ENCODE data around the gene PRKG2. TPM values are rescaled to one million over a fixed set of nuclear protein-coding genes. Genes with fewer than 3 reads are reported as not detected.

Gene PRKG2
- polyA plus RNA-seq, 1 of the 3 experiments (the other 2 are of a cell fraction), result not detected

GRCh38 chr4:81196126-81196650, 18.8 kb downstream of the PRKG2 start:
- ChIA-PET CTCF (no interaction called here), POLR2A (no interaction called here)
- no peaks in the 10 kb centered on the region for H4K20me1 ChIP-seq (ENCODE audit: insufficient read depth)

GRCh38 chr4:81195475-81195874, 19.5 kb downstream of the PRKG2 start:
- H3K9ac ChIP-seq, result no peak overlapping the region
- no peaks in the 10 kb centered on the region for H3K9me3 ChIP-seq
- no peak overlapping the region for H3K27ac ChIP-seq (ENCODE audit: low read depth in 2 of 2, low read length in 1 of 2)
- no peaks in the 10 kb centered on the region for H3K9me2 ChIP-seq
- no peak overlapping the region for H3K4me2 ChIP-seq
- H3F3A ChIP-seq (replicated peaks; ENCODE audit: insufficient read depth), result no peaks in the 10 kb centered on the region
- H3K4me1 ChIP-seq (ENCODE audit: control insufficient read depth in 1 of 2, insufficient read depth in 2 of 2, low read depth in 1 of 2, low read length in 1 of 2), result no peaks in the 10 kb centered on the region
- no peaks in the 10 kb centered on the region for H3K79me2 ChIP-seq (ENCODE audit: insufficient read depth)
- ChIA-PET POLR2A (no interaction called here), CTCF (no interaction called here)
- no peaks in the 10 kb centered on the region for H3K36me3 ChIP-seq (replicated peaks in 1 of 2; ENCODE audit: control insufficient read depth in 1 of 2, insufficient read depth in 2 of 2, low read length in 1 of 2)
- H3K27me3 ChIP-seq (ENCODE audit: insufficient read depth), result no peaks in the 10 kb centered on the region
- no peak for DNase-seq
- H2AFZ ChIP-seq (ENCODE audit: low read depth), result no peak overlapping the region
- H3K4me3 ChIP-seq (ENCODE audit: low read depth in 2 of 2, low read length in 1 of 2), result no peak overlapping the region
- WGBS (ENCODE audit: low lambda C conversion rate), result 2% methylated on average over 6 of the region's 6 CpGs
- no peaks in the 10 kb centered on the region for H4K20me1 ChIP-seq (ENCODE audit: insufficient read depth)
- TF ChIP-seq RCOR1 (IDR thresholded peaks at IDR 0.05; ENCODE audit: low read length) (no peak), ZBTB33 (IDR thresholded peaks at IDR 0.05; ENCODE audit: borderline replicate concordance, low read depth) (no peak), RXRA (IDR thresholded peaks at IDR 0.05; ENCODE audit: borderline replicate concordance, low read depth) (no peak), USF1 (IDR thresholded peaks at IDR 0.05; ENCODE audit: borderline replicate concordance, low read depth) (no peak), EZH2phosphoT487 (IDR thresholded peaks at IDR 0.05; ENCODE audit: borderline replicate concordance, low read depth) (no peak), IRF3 (IDR thresholded peaks at IDR 0.05; ENCODE audit: low read depth, low read length) (no peak), USF2 (IDR thresholded peaks at IDR 0.05; ENCODE audit: borderline replicate concordance, low read depth, low read length) (no peak), NRF1 (IDR thresholded peaks at IDR 0.05; ENCODE audit: low read depth, low read length) (no peak), RAD21 (IDR thresholded peaks at IDR 0.05; ENCODE audit: low read length) (no peak), TAF1 (IDR thresholded peaks at IDR 0.05; ENCODE audit: borderline replicate concordance, low read depth, low read length) (no peak), RFX5 (IDR thresholded peaks at IDR 0.05; ENCODE audit: low read length) (no peak), SMC3 (IDR thresholded peaks at IDR 0.05; ENCODE audit: low read depth, low read length) (no peak), FOXM1 (IDR thresholded peaks at IDR 0.05; ENCODE audit: low read depth) (no peak)

More at GRCh38 chr4:81196126-81196650, 18.8 kb downstream of the PRKG2 start:
- DNase-seq, result no peak
- no peak for TF ChIP-seq PBX3 (IDR thresholded peaks at IDR 0.05)
- no peak for TF ChIP-seq USF2 (IDR thresholded peaks at IDR 0.05; ENCODE audit: borderline replicate concordance, low read depth, low read length)
- no peak for TF ChIP-seq FOXJ3 (CRISPR knock-in tag; IDR thresholded peaks at IDR 0.05)
- TF ChIP-seq MEF2A (IDR thresholded peaks at IDR 0.05; ENCODE audit: borderline replicate concordance, low read depth), result no peak
- TF ChIP-seq NFIC (IDR thresholded peaks at IDR 0.05; ENCODE audit: borderline replicate concordance), result no peak
- TF ChIP-seq GATA2 (CRISPR knock-in tag; IDR thresholded peaks at IDR 0.05), result no peak
- TF ChIP-seq YY1 (IDR thresholded peaks at IDR 0.05; ENCODE audit: low read depth), result no peak
- TF ChIP-seq SMC3 (IDR thresholded peaks at IDR 0.05; ENCODE audit: low read depth, low read length), result no peak
- TF ChIP-seq RCOR1 (IDR thresholded peaks at IDR 0.05; ENCODE audit: low read length), result no peak
- TF ChIP-seq TCF12 (IDR thresholded peaks at IDR 0.05), result no peak
- no peak for TF ChIP-seq ELF1 (IDR thresholded peaks at IDR 0.05)
- TF ChIP-seq CHD2 (IDR thresholded peaks at IDR 0.05; ENCODE audit: low read length, partially characterized antibody), result no peak
- no peak for TF ChIP-seq FOSL2 (IDR thresholded peaks at IDR 0.05; ENCODE audit: borderline replicate concordance, low read depth)
- H3K36me3 ChIP-seq (replicated peaks in 1 of 2; ENCODE audit: control insufficient read depth in 1 of 2, insufficient read depth in 2 of 2, low read length in 1 of 2), result no peaks in the 10 kb centered on the region
- no peaks in the 10 kb centered on the region for H3K9me3 ChIP-seq
- H2AFZ ChIP-seq (ENCODE audit: low read depth), result no peak overlapping the region
- H3K9me2 ChIP-seq, result no peaks in the 10 kb centered on the region
- H3K79me2 ChIP-seq (ENCODE audit: insufficient read depth), result no peaks in the 10 kb centered on the region
- H3K9ac ChIP-seq, result no peak overlapping the region
- H3K4me3 ChIP-seq (ENCODE audit: low read depth in 2 of 2, low read length in 1 of 2), result no peak overlapping the region
- no peaks in the 10 kb centered on the region for H3K27me3 ChIP-seq (ENCODE audit: insufficient read depth)
- H3F3A ChIP-seq (replicated peaks; ENCODE audit: insufficient read depth), result no peaks in the 10 kb centered on the region
- H3K4me2 ChIP-seq, result no peak overlapping the region
- no peak overlapping the region for H3K27ac ChIP-seq (ENCODE audit: low read depth in 2 of 2, low read length in 1 of 2)
- no peaks in the 10 kb centered on the region for H3K4me1 ChIP-seq (ENCODE audit: control insufficient read depth in 1 of 2, insufficient read depth in 2 of 2, low read depth in 1 of 2, low read length in 1 of 2)
- 10% methylated on average over 3 of the region's 3 CpGs for WGBS (ENCODE audit: low lambda C conversion rate)
